ENCODE results near the gene HBG2. TPM values are rescaled to one million over a fixed set of nuclear protein-coding genes. Genes with fewer than 3 reads are reported as not detected.
"Not testable (repeated sequence)": the region's sequence is repeated elsewhere in the genome, so short reads cannot be mapped to it uniquely, and the experiment has no call there.

HBG2 gene
- total RNA-seq = not detected in 2 replicates
- 0.93 and 2.6 TPM in 2 replicates for polyA plus RNA-seq
- polyA plus RNA-seq (2012) = 0.93 and 1.3 TPM in 2 replicates
- polyA minus RNA-seq (ENCODE audit: low replicate concordance) = 1.7 TPM in 1 of 2 replicates, not detected in the other

DNA sequence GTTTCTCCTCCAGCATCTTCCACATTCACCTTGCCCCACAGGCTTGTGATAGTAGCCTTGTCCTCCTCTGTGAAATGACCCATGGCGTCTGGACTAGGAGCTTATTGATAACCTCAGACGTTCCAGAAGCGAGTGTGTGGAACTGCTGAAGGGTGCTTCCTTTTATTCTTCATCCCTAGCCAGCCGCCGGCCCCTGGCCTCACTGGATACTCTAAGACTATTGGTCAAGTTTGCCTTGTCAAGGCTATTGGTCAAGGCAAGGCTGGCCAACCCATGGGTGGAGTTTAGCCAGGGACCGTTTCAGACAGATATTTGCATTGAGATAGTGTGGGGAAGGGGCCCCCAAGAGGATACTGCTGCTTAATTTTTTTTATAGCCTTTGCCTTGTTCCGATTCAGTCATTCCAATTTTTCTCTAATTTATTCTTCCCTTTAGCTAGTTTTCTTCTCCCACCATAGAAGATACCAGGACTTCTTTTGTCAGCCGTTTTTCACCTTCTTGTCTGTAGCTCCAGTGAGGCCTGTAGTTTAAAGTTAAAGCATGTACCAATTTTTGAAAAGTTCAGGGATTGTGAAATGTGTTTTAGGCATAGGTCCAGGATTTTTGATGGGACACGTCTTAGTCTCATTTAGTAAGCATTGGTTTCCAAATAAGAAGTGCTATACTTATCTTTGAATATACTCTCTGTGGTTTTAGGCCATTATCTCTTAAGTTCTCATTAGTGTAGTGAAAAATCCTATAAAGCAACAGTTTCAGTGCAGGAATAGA lies at the start of gene HBG2:
HBG2 (minus strand) TSS at position 136 of the 768 bp plus-strand sequence; CDS start at position 83, 53 bp downstream.
- not testable (repeated sequence) for H3K9me3 ChIP-seq (ENCODE audit: control insufficient read depth, insufficient read depth, low read depth, low read length); H3K4me2 ChIP-seq (ENCODE audit: extremely low read depth, insufficient read depth, low read length); H3K36me3 ChIP-seq (ENCODE audit: control insufficient read depth, insufficient read depth, low read length); H3K27ac ChIP-seq (ENCODE audit: insufficient read depth, low read length); H3K79me2 ChIP-seq (ENCODE audit: control insufficient read depth, insufficient read depth, low read length); H2AFZ ChIP-seq (ENCODE audit: low read length); H3K4me1 ChIP-seq (ENCODE audit: control insufficient read depth, extremely low read depth, insufficient read depth, low read length); H3K4me3 ChIP-seq (replicated peaks in 1 of 4; ENCODE audit: control extremely low read depth in 1 of 4, insufficient read depth in 1 of 4, low read depth in 3 of 4, low read length in 4 of 4); H3K9ac ChIP-seq (ENCODE audit: insufficient read depth, low read length); H4K20me1 ChIP-seq (ENCODE audit: control insufficient read depth, extremely low read depth, insufficient read depth, low read length); H3K27me3 ChIP-seq (ENCODE audit: control insufficient read depth, insufficient read depth, low read length)
- peak in 1 of 2 donors; percentile 59 for DNase-seq (ENCODE audit: low read depth in 2 of 2)

DNA sequence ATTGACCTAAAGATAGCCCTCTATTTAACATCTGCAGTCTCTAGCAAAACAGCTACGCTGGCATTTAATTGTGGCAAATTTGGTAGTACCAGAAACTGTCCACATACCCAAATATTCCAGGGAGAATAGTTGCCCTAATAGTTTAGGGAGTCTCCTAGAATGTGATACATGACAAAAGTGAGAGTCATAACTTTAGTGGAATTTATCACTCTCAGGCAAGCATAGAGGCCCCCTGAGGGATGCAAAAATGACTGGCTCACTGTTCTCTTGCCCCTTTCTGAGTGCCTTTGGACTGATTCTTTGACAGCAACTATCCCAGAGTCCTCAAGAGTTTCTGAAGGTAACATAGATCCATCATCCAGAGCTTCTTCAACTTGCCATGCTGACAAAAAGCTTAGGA lies 49.5 kb upstream of the HBG2 start:
- H3K27me3 ChIP-seq (ENCODE audit: control insufficient read depth, insufficient read depth, low read length) = no peaks in the 10 kb centered on the region
- no peak overlapping the region for H3K9ac ChIP-seq (ENCODE audit: insufficient read depth, low read length)
- no peak overlapping the region for H2AFZ ChIP-seq (ENCODE audit: low read length)
- H3K79me2 ChIP-seq (ENCODE audit: control insufficient read depth, insufficient read depth, low read length) = no peaks in the 10 kb centered on the region
- H3K4me2 ChIP-seq (ENCODE audit: extremely low read depth, insufficient read depth, low read length) = no peak overlapping the region
- no peaks in the 10 kb centered on the region for H4K20me1 ChIP-seq (ENCODE audit: control insufficient read depth, extremely low read depth, insufficient read depth, low read length)
- no peaks in the 10 kb centered on the region for H3K4me1 ChIP-seq (ENCODE audit: control insufficient read depth, extremely low read depth, insufficient read depth, low read length)
- H3K9me3 ChIP-seq (ENCODE audit: control insufficient read depth, insufficient read depth, low read depth, low read length) = no peaks in the 10 kb centered on the region
- H3K27ac ChIP-seq (ENCODE audit: insufficient read depth, low read length) = no peak overlapping the region
- no peak overlapping the region for H3K4me3 ChIP-seq (replicated peaks in 1 of 4; ENCODE audit: control extremely low read depth in 1 of 4, insufficient read depth in 1 of 4, low read depth in 3 of 4, low read length in 4 of 4)
- DNase-seq (ENCODE audit: low read depth in 2 of 2) = no peak
- H3K36me3 ChIP-seq (ENCODE audit: control insufficient read depth, insufficient read depth, low read length) = no peaks in the 10 kb centered on the region
- TF ChIP-seq, protein P1, sequence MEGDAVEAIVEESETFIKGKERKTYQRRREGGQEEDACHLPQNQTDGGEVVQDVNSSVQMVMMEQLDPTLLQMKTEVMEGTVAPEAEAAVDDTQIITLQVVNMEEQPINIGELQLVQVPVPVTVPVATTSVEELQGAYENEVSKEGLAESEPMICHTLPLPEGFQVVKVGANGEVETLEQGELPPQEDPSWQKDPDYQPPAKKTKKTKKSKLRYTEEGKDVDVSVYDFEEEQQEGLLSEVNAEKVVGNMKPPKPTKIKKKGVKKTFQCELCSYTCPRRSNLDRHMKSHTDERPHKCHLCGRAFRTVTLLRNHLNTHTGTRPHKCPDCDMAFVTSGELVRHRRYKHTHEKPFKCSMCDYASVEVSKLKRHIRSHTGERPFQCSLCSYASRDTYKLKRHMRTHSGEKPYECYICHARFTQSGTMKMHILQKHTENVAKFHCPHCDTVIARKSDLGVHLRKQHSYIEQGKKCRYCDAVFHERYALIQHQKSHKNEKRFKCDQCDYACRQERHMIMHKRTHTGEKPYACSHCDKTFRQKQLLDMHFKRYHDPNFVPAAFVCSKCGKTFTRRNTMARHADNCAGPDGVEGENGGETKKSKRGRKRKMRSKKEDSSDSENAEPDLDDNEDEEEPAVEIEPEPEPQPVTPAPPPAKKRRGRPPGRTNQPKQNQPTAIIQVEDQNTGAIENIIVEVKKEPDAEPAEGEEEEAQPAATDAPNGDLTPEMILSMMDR (conservative IDR thresholded peaks at IDR 0.05 in 1 of 2, IDR thresholded peaks at IDR 0.05 in 1 of 2; ENCODE audit: low read depth in 1 of 2, low read length in 2 of 2) = no peak
- no peak for TF ChIP-seq EZH2 (IDR thresholded peaks at IDR 0.05; ENCODE audit: low read length, missing control alignments)

DNA sequence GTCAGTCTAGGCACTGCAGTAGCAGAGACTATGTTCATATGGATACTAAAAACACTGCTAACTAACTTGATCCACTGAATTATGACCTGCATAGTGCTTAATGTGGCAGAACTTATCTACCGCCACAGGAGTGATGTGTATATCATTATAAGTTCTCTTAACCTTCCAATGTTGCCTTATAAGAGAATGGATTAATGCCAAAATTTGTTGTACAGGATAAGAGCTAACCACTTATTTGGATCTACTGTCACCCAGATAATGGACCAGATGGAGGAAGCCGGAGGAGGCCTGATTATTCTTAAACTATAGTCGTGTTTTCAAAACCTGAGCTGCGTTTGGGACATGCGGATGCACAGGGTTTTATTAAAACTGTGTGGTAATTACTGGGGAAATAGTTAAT lies 49.0 kb upstream of the HBG2 start:
- no peak overlapping the region for H3K4me2 ChIP-seq (ENCODE audit: extremely low read depth, insufficient read depth, low read length)
- no peak for TF ChIP-seq EZH2 (IDR thresholded peaks at IDR 0.05; ENCODE audit: low read length, missing control alignments)
- TF ChIP-seq, protein P1 (conservative IDR thresholded peaks at IDR 0.05 in 1 of 2, IDR thresholded peaks at IDR 0.05 in 1 of 2; ENCODE audit: low read depth in 1 of 2, low read length in 2 of 2) = no peak
- DNase-seq (ENCODE audit: low read depth in 2 of 2) = no peak
- no peak overlapping the region for H3K27ac ChIP-seq (ENCODE audit: insufficient read depth, low read length)
- no peaks in the 10 kb centered on the region for H3K27me3 ChIP-seq (ENCODE audit: control insufficient read depth, insufficient read depth, low read length)
- no peaks in the 10 kb centered on the region for H3K36me3 ChIP-seq (ENCODE audit: control insufficient read depth, insufficient read depth, low read length)
- H3K9me3 ChIP-seq (ENCODE audit: control insufficient read depth, insufficient read depth, low read depth, low read length) = no peaks in the 10 kb centered on the region
- H3K9ac ChIP-seq (ENCODE audit: insufficient read depth, low read length) = no peak overlapping the region
- H3K79me2 ChIP-seq (ENCODE audit: control insufficient read depth, insufficient read depth, low read length) = no peaks in the 10 kb centered on the region
- H2AFZ ChIP-seq (ENCODE audit: low read length) = no peak overlapping the region
- H3K4me1 ChIP-seq (ENCODE audit: control insufficient read depth, extremely low read depth, insufficient read depth, low read length) = no peaks in the 10 kb centered on the region
- H3K4me3 ChIP-seq (replicated peaks in 1 of 4; ENCODE audit: control extremely low read depth in 1 of 4, insufficient read depth in 1 of 4, low read depth in 3 of 4, low read length in 4 of 4) = no peak overlapping the region
- H4K20me1 ChIP-seq (ENCODE audit: control insufficient read depth, extremely low read depth, insufficient read depth, low read length) = no peaks in the 10 kb centered on the region
